Spleen (tissue), 7 donors: ENCODE results near the gene MUC13.

ENCODE experiments used
- CTCF ChIP-seq, 11 experiments: fragments of 200-600 bp in 7 of 11; fragments of 450-650 bp in 4 of 11; sonication (generic) in 4 of 11; IDR thresholded peaks in 8 of 11; conservative IDR thresholded peaks in 3 of 11; 1 replicate in 7 of 11; 2 replicates in 4 of 11; pipeline versions ENCODE4 v1.4.0 to v1.8.0; 2016 to 2021; ENCODE audit warnings: antibody characterized with exemption in 11 of 11, inconsistent platforms in 4 of 11, mild to moderate bottlenecking in 1 of 11
- POLR2AphosphoS5 ChIP-seq, 3 donors: sonication (generic); formaldehyde crosslinking; IDR thresholded peaks; one replicate each; pipeline ENCODE4 v1.5.1; 2017; ENCODE audit warnings: antibody characterized with exemption in 3 of 3
- donor health status: DM: no; HTN: no; CAD: no; lungs with moderate emphysema.
- donor health status: DM: no; HTN: no; CAD: no.
- donor health status: DM: no; HTN: no; CAD: no.

GRCh38 chr3:124960105-124960504 lies 25.6 kb upstream of the MUC13 start:
- no peak for TF ChIP-seq CTCF (IDR thresholded peaks at IDR 0.05 in 8 of 11, conservative IDR thresholded peaks at IDR 0.05 in 3 of 11)
- TF ChIP-seq POLR2AphosphoS5 (IDR thresholded peaks at IDR 0.05): no peak
